IPS-NIHi7 (cell line): ENCODE measurements around the gene MAPK8IP3.

Source experiments
- DNase-seq: peaks from one replicate; pipeline ENCODE4 v3.0.0; 2012; ENCODE audit warnings: mixed read lengths; ENCODE audit errors: extremely low spot score

MAPK8IP3 gene

GRCh38 chr16:1740781-1741490 is 34.9 kb downstream of the MAPK8IP3 start:
- DNase-seq: no peak

DNA sequence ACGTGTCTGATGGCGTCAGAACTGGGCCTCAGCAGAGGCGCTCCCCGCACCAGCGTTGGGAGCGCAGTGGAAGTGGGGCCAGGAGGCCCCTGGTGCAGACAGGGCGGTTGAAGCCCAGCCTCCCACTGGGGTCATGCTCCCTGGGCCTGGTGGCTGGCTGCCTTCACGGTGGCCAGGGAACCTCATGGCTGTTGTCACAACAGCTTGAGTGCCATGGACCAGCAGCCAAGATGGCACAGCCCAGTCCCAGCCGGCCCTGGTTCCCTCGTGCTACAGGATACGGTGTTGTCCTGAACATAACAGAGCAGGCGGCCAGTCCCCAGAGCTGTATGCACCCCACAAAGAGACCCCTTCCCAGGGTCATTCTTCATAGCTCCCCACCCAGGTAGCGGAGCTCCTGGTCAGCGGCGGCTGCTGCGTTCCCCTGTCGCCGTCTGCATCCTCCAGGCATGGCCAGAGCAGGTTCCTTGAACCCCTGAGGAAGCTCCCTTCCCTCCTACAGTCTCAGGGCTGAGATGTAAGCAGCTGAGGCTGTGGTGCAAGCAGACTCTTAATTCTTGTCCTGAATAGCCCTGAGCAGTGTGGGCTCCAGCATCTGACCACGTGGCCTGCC is 35.7 kb downstream of the MAPK8IP3 start:
- DNase-seq: no peak

- no peak for DNase-seq
Observed at GRCh38 chr16:1743376-1744337, 37.7 kb downstream of the MAPK8IP3 start.

DNA sequence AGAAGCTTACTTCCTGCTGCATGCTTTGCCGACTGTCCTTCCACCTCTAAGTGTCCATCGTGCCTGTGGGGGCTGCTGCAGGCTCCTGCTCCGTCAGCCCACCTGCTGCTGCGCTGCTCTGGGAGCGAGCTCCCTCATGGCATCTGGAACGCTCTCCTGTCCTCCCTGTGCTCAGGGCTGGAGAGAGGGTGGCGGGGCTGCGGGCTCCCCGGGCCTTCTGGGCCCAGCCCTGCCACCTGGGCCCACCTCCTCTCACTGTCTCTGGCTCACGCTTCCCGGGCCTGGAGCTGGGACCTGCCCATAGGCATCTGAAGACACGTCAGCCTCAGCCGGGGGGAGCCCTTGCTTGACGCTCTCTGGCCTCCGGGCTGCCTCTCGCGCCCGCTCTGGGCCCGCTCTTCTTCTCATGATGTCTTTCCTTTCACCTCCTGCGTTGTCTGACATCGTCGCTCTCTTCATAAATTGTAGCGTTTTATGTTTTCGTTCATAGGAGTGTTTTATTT is 38.4 kb downstream of the MAPK8IP3 start:
- no peak for DNase-seq

DNA sequence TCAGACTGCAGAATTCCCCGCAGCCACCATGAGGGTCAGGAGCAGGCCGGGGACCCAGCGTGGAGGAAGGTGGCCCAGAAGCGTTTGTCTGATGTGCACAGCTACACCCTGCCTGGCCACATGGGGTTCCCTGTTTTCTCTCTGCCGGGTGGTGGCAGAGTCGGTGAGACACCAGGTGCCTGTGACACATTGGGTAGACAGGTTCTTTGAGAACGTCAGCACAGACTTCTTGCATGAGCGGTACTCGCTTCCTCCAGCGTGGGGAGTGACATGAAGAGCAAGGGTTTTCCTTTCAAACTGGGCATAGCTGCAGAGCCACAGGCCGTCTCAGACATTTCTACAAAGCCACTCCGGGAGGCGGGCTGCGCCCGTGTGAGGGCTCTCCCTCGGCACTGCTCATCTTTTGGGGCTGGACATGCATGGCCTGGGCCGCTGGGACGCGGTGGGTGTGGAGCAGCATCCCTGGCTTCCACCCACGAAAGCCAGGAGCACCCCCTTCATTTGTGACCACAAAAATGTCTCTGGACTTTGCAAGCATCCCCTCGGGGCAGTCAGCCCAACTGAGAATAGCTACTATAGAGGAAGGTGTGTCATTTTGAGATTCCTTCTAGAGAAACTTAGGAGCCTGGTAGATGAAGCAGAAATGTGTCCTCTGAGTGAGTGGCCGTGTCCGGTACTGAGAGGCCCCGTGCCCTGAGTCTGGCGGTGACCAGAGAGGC is 39.3 kb downstream of the MAPK8IP3 start:
- DNase-seq: no peak

DNA sequence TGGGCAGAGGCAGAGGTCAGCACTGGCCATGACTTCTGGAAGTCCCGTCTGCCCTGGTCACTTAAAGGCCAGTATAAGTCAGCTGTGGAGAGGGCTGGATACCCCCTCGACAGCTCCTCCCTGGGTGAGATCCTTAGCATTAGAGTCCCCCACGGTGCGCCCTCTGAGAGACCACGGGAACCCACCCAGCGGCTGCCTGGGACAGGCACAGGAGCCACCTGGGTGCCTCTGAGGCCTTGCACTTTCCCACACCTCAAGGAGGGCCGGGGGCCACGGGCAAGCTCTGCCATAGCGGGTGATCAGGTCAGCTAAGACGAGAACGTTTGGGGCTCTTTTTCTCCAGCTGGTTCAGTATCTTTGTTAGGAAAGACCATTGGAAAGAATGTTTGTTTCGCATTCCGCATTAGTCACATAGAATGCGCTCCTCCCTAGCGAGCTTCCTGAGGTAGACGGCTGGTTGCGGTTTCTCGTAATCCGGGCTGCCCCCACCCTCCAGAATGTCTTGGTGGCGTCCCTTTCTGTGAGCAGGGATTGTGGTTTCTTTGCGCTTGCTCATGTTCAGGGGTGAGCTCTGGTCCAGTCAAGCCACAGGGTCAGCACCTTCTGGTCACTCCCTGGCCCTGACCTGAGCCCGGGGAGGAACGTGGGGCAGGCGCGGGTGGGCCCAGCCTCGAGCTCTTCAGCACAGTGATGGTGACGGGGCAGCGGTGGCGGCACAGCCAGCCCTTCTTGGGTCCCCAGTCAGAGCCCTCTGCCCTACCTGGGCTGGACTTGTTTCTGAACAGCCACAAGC is 40.1 kb downstream of the MAPK8IP3 start:
- DNase-seq: no peak

- DNase-seq: no peak
Observed at GRCh38 chr16:1746693-1747195, 40.7 kb downstream of the MAPK8IP3 start.

GRCh38 chr16:1747934-1748333 is 41.9 kb downstream of the MAPK8IP3 start:
- no peak for DNase-seq

GRCh38 chr16:1749152-1750117 is 43.4 kb downstream of the MAPK8IP3 start:
- no peak for DNase-seq

DNA sequence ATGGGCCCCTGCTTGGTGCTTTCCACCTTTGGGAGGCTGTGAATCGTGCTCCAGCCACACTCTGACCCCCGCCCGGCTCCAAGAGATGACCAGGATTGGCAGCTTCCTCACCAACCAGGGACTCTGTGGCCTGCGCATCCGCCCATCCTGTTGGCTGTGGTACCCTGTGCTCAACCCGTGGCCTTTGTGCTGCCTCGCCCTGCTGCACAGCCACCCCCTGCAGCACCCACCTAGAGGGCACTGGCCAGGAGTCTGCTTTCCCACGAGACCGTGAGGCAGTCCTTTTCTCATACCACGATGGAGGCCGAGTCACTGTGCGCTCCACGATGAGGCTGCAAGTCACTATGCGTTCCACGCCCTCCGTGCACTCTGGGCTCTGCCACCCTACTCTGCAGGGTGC is 46.0 kb downstream of the MAPK8IP3 start:
- no peak for DNase-seq

- DNase-seq: no peak
Observed at GRCh38 chr16:1752853-1753252, 46.9 kb downstream of the MAPK8IP3 start.

DNA sequence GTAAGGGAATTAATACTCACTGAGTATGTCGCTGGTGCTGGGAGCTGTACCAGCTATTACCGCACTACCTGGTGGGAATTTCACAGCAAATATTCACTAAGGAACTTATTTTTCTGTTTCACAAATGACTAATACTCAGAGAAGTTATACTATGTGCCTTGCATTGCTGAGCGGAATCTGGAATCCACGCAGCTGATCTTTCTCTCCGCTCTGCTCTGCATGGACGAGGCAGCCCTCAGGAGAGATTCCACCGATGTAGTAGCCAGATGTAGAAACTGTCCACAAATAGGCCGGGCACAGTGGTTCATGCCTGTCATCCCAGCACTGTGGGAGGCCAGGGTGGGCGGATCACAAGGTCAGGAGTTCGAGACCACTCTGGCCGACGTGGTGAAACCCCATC is 48.2 kb downstream of the MAPK8IP3 start:
- no peak for DNase-seq

DNA sequence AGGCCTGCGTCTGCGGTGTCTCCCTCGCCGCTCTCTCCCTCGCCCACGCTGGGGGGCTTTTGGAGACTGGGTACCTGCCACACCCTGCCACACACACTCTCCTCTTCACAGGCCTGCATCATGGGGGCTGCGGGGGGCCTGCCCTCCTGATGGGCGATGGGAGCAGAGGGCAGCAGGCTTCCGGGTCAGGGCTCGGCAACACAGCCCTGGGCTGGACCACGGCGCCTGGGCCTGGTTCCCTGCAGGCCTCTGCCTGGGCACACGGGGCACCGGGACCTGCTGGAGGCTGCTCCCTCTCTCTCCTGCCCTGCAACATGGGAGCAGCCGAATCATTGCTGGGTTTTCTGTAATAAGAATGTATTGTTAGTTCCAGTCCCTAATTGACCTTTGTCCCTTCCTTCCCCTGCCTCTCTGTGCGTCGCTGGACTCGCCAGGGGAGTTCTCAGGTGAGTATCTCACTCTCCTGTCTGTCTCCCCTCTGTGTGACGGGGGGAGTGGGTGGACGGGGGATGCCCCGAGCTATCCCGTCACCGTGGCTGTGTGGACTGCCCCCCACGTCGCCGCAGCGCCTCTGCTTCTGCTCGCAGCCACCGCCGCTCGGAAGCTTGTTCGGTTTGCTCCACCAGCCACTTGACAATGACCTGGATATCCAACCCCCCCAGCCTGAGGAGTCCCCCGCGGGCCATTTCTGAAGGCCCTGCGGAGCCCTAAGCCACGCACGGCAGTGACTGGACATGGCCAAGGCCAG is 51.9 kb downstream of the MAPK8IP3 start:
- DNase-seq: no peak

- DNase-seq: no peak
Observed at GRCh38 chr16:1758923-1759322, 52.9 kb downstream of the MAPK8IP3 start.

DNA sequence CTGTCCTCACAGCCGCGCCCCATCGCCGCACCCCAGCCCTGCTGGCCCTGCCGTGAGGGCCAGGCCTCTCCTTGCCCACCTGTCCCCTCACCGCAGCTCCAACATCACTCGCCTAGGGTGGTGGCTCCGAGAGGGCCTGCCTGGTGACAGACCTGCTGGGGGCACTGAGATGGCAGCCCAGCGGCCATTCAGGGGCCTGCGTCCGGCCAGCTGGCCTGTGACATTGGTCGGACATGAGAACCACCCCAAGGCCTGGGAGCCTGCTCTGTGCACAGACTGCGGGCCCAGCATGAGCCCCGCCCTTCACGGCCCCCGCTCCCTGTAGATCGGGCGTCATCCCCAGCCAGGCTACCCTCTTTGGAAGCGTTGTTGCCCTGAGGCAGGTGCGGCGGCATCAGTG is 53.5 kb downstream of the MAPK8IP3 start:
- no peak for DNase-seq

DNA sequence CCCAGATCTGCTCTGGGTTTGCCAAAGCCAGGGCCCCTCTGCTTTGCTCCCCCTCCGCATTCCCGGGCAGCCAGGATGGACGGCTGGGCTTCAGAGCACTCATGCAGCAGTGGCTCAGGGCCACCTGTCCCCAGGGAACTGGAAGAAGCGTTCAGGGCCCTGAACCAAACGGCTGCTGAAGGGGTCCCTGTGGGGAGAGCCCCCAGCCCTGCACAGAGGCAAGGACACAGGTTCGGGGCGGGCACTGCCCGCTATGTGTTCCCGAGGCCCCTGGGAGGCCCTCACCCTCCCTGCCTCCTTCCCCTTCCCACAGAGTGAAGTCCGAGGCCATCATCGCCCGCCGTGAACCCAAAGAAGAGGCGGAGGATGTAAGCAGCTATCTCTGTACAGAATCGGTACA is 54.9 kb downstream of the MAPK8IP3 start:
- no peak for DNase-seq

- no peak for DNase-seq
Observed at GRCh38 chr16:1761751-1762150, 55.8 kb downstream of the MAPK8IP3 start.

GRCh38 chr16:1762196-1762878 is 56.3 kb downstream of the MAPK8IP3 start:
- DNase-seq: no peak
